ELF-1 (cell line): ENCODE measurements around the gene VIL1.
A peak's percentile ranks its signal among the peaks of the same experiment; 100 is the strongest.

Source experiments
- DNase-seq: peaks from one replicate; pipeline ENCODE4 v3.0.0-alpha.2; 2016; ENCODE audit warnings: low read depth, low spot score

VIL1 gene

DNA sequence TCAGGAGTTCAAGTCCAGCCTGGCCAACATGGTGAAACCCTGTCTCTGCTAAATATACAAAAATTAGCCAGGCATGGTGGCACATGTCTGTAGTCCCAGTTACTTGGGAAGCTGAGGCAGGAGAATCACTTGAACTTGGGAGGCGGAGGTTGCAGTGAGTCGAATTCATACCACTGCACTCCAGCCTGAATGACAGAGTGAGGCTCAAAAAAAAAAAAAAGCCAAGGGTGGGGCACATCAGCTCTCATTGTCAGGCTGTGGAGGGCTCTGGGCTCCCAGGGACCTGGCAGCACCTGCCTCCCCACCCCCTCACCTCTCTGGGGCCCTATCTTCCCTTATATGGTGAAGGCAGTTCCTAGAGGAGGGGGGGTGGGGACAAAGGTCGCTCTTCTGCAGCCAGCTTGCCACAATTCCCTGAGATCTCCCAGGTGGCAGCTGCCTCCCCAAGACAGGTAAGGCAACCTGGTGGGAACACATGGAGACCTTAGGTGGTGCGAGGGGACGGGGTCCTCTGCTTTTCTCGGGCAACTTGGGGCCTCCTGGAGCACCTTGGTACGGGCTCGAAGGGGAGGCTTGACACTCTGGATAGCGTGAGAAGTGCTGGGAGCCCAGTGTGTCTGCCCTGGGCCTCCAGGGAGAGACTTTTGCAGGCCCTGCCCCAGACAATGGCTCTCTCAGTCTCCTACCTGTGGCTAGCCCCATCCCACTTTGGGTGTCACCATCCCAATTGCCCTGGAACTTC, at the start of gene VIL1:
Gene VIL1, plus strand, starts transcription at position 407 of the 742 bp plus-strand sequence. CDS start 4,656 bp downstream, outside the sequence.
- DNase-seq = peak; percentile 37

DNA sequence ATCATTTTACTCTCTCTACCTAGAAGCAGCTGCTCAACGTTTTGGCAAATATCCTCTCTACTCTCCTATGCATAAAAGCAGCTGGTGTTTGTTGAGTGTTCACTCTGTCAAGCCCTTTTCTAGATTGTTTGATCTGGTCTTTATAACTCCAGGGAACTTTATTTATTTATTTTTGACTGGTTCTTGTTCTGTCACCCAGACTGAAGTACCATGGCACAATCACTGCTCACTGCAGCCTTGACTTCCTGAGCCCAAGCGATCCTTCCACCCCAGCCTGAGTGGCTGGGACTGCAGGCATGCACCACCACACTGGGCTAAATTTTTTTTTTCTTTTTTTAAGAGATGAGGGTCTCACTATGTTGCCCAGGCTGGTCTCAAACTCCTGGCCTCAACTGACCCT, 49.6 kb upstream of the VIL1 start:
- no peak for DNase-seq

DNA sequence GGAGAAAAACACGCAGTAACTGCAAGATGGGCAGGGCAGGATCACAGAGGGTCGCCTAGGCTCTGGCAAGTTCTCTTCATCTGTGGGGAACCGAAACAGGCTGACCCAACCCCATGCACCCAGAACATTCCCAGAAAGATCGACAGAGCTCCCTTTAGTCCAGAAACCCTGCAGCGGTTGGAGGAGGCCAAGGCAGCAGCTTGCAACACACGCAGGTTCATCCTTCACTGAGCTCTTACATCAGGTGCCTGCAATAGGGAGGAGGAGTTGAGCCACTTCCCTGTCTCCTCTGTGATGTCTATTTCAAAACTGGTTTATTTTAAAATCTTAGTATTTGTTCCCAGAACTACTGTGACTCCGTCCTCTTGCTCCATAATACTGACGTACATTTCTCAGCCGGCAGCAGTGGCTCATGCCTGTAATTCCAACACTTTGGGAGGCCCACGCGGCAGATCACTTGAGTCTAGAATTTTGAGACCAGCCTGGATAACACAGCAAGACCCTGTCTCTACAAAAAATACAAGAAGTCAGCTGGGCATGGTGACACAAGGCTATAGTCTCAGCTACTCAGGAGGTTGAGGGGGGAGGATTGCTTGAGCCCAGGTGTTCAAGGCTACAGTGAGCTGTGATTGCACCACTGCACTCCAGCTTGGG, 48.4 kb upstream of the VIL1 start:
- no peak for DNase-seq

DNA sequence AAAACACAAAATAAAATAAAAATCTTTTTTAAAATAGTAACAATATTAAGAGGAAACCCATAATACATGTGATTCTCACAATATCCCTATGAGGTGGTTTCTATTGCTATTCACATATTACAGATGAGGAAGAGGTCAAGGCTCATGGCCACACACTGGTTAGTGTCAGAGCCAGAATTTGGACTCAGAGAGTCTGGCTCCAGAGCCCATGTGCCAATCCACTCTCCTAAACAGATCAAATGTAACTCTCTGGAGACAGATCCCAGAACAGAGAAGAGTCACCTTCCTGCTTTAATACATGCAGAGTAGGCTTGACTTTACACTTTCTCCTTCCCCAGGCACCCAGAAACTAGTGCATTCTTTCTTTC, 47.0 kb upstream of the VIL1 start:
- no peak for DNase-seq

DNA sequence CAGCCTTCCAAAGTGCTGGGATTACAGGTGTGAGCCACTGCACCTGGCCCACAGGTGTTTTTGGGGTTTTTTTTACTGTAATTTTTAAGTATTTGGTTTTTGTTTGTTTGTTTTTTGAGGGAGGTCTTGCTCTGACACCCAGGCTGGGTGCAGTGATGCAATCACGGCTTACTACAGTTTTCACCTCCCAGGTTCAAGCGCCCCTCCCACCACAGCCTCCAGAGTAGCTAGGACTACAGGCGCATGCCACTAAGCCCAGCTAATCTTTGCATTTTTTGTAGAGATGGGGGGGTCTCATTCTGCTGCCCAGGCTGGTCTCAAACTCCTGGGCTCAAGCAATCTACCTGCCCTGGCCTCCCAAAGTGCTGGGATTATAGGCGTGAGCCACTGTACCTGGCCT, 44.1 kb upstream of the VIL1 start:
- no peak for DNase-seq

DNA sequence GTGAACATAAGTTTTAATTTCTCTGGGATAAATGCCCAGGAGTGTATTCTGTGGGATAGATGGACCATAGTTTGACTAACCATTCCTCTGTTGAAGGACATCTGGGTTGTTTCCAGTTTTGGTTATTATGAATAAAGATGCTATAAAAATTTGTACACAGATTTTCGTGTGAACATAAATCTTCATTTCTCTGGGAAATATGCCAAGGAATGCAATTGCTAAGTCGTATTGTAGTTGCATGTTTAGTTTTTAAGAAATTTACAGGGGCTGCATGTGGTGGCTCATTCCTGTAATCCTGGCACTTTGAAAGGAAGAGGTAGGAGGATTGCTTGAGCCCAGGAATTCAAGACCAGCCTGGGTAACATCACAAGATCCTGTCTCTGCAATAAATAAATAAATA, 43.7 kb upstream of the VIL1 start:
- DNase-seq = no peak

DNA sequence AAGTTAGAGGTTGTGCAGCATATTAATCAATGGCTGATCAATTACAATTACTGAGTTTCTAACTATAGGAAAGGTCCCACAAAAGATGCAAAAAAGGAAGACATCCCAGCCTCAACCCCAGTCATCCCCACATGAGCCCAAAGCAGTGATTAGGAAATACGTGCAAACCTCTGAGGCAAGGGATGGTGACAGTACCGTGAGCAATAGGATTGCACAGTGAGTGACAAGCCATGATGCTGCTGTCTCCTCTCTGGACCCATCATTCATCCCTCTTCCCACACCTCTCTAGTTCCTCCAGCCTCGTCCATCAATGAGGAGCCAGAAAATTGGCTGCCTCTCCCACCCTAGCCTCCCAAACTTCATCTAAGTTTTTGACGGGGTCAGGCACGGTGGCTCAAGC, 40.9 kb upstream of the VIL1 start:
- DNase-seq = no peak

DNA sequence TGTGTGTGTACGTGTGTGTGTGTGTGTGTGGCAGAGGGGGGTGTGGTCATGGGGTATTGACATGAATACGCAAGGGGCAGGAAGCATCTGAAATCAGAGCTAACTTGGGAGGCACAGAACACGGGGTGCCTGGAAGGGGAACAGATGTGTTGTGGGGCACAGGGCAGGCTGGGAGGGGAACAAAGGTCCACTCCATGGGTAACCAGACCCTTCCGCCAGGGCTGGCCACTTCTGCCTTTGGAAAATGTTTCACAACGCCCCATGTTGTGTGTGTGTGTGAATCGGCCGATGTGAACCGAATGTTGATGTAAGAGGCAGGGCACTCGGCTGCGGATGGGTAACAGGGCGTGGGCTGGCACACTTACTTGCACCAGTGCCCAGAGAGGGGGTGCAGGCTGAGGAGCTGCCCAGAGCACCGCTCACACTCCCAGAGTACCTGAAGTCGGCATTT, 37.0 kb upstream of the VIL1 start, which contains the start of gene SLC11A1:
Gene SLC11A1, plus strand, starts transcription at position 358 of the 451 bp plus-strand sequence. CDS start 96 bp downstream, outside the sequence.
- DNase-seq = no peak

DNA sequence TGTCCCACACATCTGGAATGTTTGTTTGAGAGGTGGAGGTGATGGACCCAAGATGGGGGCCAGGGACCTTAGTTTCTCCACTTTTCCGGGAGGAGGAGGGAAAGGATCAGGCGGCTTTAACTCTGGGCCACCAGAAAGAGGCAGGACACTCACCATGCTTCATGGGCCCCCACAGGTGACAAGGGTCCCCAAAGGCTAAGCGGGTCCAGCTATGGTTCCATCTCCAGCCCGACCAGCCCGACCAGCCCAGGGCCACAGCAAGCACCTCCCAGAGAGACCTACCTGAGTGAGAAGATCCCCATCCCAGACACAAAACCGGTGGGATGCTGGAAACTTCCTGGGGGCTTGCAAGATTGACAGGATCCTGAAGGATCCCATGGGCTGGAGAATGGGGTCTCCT, 36.1 kb upstream of the VIL1 start:
- no peak for DNase-seq

DNA sequence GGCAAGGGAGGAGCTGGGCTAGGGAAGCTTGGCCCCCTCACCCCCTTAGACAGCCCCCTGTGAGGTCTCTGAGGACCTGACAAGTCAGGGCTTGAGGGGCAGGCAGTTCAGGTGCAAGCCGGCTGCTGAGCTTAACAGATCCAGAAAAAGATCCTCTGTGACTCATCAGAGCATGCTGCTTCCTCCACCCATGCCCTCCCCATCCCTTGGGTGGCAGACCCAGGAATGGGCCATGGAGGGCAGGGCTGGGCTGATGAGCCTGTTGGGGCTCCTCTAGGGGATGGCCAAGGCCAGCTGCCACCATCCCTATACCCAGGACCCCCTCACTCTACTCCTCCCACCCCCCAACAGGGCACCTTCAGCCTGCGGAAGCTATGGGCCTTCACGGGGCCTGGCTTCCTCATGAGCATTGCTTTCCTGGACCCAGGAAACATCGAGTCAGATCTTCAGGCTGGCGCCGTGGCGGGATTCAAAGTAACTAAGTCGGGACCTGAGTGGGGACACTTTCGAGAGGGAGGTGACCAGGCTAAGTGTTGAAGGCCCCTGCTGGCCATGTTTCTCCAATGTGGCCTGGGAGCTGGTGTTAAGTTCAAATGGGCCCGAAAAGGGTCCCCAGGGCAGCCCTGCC, 34.9 kb upstream of the VIL1 start:
- DNase-seq = no peak

DNA sequence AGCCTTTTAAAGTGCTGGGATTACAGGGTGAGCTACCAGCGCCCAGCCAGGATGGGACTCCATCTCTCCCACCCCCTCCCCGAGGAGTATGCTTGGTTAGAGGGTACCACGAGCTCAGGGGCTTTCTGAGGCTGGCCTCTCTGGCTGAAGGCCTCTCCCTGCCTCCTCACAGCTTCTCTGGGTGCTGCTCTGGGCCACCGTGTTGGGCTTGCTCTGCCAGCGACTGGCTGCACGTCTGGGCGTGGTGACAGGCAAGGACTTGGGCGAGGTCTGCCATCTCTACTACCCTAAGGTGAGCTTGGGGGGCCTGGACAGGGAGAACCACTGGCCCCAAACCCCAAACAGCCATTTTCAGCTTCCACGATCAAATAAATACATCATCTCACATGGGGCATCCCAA, 33.9 kb upstream of the VIL1 start:
- DNase-seq = no peak

DNA sequence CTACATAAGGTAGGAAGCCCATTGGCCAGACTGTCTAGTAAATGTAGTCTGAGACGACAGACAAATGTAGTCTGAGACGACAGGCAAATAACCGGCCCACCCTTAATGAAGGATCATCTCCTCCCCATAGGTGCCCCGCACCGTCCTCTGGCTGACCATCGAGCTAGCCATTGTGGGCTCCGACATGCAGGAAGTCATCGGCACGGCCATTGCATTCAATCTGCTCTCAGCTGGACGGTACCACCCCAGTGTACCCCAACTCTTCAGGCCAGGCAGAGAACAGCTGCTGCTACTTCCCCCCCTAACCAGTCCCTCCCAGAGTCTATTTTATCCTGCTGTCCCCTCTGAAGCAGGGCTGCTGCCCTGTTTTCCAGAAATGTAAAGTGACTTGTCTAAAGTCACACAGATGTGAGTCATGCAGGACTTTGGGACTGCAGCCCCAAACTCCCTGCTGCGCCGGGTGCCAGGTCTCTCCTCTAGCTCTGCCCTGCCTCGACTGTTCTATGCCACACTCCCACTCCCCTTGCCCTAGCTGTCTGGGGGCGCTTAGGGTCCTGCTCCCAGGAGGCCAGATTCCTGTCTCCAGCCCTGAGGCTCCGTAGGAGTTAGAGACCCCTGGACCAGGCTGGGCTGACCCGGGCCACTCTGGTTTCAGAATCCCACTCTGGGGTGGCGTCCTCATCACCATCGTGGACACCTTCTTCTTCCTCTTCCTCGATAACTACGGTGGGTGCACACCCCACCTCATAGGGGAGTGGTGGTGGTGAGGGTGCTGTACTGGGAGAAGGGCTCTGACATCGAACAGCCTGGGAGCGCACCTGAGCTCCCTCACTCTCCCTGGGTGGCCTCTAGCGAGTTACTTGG, 32.2 kb upstream of the VIL1 start:
- peak; percentile 38 for DNase-seq

DNA sequence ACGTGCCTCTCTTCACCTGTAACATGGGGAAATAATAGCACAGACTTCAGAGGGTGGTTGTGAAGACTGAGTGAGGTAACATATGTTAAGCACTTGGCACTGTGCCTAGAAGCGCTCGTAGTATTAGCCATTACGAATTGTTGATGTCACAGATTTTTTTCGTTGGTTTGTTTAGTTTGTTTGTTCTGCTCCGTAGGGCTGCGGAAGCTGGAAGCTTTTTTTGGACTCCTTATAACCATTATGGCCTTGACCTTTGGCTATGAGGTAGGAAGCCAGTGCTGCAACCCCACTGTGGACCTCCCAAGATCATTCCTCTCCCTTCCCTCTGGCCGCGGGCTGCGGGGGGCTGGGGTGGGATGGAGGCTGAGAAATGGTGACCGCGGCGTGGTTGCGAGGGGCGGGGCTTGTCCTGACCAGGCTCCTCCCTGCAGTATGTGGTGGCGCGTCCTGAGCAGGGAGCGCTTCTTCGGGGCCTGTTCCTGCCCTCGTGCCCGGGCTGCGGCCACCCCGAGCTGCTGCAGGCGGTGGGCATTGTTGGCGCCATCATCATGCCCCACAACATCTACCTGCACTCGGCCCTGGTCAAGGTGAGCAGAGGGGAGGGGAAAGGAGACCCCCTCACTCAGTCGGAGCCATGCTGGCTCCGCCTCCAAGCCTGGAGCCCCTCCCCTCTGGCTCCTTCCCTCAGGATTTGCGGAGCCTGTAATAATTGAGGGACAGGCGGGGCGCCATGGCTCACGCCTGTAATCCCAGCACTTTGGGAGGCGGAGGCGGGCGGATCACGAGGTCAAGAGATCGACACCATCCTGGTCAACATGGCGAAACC, 31.3 kb upstream of the VIL1 start:
- DNase-seq = peak; percentile 87

DNA sequence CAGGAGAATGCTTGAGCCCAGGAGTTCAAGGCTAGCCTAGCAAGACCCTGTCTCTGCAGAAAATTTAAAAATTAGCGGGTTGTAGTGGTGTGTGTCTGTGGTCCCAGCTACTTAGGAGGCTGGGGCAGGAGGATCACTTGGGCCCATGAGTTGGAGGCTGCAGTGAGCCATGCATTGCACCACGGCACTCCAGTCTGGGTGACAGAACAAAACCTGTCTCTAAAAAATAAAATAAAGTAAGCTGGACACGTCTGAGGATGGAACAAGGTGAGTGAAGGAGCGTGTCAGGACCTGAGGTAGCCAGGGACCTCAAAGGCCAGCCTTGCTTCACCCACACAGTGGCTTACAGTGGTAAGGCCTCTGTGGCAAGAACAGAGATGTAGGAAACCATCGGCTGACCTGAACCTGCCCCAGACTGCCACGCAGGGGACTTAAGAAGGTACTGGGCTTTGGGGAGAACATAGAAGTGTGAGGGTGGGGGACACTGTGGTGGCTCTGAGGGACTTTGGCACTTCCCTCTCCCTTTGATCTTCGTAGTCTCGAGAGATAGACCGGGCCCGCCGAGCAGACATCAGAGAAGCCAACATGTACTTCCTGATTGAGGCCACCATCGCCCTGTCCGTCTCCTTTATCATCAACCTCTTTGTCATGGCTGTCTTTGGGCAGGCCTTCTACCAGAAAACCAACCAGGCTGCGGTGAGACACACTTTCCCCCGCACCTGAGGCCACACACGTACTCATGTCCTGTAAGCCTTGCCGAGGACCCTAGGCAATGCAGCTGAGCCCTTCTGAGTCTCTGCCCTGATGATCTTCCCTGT, 29.4 kb upstream of the VIL1 start:
- no peak for DNase-seq

DNA sequence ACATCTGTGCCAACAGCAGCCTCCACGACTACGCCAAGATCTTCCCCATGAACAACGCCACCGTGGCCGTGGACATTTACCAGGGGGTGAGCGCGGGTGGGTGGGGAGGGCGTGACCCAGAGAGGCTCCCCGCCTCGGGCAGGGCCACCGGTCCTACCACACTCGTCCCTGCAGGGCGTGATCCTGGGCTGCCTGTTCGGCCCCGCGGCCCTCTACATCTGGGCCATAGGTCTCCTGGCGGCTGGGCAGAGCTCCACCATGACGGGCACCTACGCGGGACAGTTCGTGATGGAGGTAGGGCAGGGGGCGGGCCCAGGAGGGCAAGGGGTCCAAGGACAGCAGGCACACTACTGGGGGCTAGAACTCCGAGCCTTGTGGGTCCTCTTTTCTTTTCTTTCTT, 27.7 kb upstream of the VIL1 start:
- DNase-seq = no peak

DNA sequence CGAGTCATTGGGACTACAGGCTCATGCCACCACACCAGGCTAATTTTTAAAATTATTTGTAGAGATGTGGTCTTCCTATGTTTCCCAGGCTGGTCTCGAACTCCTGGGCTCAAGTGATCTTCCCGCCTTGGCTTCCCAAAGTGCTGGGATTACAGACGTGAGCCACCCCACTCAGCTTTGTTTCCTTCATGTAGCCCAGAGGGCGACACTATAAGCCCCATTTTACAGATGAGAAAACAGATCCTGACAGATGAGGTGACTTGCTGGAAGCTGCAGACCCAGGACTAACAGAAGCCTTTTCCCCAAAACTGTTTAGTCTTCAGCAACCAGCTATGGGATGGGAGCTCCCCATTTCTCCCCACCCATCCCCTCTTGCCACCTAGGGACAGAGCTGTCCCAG, 26.5 kb upstream of the VIL1 start:
- no peak for DNase-seq

DNA sequence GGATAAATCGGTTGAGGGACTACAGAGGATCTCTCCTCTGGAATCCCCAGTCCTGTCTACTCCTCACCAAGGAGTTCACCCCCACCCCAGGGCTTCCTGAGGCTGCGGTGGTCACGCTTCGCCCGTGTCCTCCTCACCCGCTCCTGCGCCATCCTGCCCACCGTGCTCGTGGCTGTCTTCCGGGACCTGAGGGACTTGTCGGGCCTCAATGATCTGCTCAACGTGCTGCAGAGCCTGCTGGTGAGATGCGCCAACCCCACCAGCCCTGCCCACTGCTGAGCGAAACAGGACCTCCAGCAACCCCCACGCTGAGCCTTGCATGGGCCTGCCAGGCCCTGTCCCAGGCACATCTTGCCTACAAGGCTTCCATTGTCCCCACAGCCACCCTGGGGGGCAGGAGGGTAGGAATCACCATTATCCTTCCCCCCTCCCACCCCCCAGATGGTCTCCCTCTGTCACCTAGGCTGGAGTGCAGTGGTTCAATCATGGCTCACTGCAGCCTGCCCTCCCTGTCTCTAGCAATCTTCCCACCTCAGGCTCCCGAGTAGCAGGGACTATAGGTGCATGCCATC, 25.9 kb upstream of the VIL1 start:
- peak; percentile 43 for DNase-seq

DNA sequence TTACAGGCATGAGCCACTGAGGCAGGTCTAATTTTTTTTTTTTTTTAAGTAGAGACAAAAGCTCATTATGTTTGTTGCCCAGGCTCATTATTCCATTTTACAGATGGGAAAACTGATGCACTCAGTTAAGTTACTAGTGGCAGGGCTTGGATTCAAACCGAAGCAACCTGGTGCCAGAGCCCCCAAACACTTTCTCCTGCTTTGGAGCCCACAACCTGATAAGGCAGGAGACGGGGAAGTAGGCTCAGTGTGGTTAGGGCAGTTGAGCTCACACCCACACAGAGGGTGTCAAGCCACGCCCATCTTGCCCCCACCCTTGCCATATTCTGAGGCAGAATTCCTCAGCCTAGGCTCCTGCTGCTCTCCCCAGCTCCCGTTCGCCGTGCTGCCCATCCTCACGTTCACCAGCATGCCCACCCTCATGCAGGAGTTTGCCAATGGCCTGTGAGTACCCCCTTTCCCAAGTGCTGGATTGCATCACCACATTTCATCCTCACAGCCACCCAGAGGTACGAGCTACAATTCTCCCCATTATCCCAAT, 25.1 kb upstream of the VIL1 start:
- peak; percentile 49 for DNase-seq

DNA sequence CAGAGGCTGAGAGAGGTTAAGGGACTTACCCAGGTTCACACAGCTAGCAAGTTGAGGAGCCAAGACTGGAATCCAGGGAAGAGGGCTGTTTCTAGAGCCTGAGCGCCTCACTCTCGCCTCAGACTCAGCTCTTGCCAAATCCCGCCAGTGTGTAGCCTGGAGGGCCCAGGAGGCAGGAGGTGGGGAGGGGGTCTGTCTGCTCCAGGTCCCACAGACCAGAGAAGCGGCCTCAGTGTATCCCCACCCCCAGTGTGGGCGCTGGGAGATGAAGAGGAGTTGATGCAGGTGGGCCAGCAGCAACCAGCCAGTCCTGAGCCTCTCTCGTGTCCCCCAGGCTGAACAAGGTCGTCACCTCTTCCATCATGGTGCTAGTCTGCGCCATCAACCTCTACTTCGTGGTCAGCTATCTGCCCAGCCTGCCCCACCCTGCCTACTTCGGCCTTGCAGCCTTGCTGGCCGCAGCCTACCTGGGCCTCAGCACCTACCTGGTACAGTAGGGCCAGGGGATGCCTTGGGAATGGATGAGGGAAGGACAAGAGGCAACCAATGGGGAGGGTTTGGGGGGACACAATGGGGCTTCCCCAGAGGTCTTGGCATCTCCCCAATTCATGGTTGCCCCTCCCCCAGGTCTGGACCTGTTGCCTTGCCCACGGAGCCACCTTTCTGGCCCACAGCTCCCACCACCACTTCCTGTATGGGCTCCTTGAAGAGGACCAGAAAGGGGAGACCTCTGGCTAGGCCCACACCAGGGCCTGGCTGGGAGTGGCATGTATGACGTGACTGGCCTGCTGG, 24.4 kb upstream of the VIL1 start:
- DNase-seq = peak; percentile 32
